Caco-2 (cell line): Measurements from ENCODE around the gene CHD1L. TPM values are rescaled to one million over a fixed set of nuclear protein-coding genes. Genes with fewer than 3 reads are reported as not detected.

Experiments
- BruUV-seq: library from RNA; stranded (reverse); fragments of 400-500 nt; replicated peaks from 2 replicates; lab custom pipeline; 2021; lab: Mats Ljungman, UMichigan
- CTCF ChIA-PET: fragments of 300-600 bp; sonication (Branson Sonifier 250); formaldehyde crosslinking; loops from one replicate; lab custom pipeline; 2022; ENCODE audit warnings: antibody characterized with exemption; lab: Charles Lee
- POLR2A ChIA-PET: fragments of 300-600 bp; sonication (Branson Sonifier 250); formaldehyde crosslinking; loops from one replicate; lab custom pipeline; 2022; ENCODE audit warnings: antibody characterized with exemption; lab: Charles Lee
- DNase-seq, 2 experiments: peaks; one replicate each; pipeline versions ENCODE4 v3.0.0 to v3.0.0-alpha.2; 2020 to 2022
- H3K27me3 ChIP-seq: replicated peaks from 2 replicates; pipeline ENCODE4 v1.6.0; 2011; ENCODE audit warnings: low read length; ENCODE audit not compliant: control insufficient read depth, insufficient read depth
- H3K36me3 ChIP-seq: 2 replicates; pipeline ENCODE4 v1.5.1; 2011; ENCODE audit warnings: low read length; ENCODE audit not compliant: control insufficient read depth, insufficient read depth
- H3K4me1 ChIP-seq: fragments of 250-450 bp; sonication (Bioruptor Pico); 2 replicates; pipeline ENCODE4 v1.5.1; 2020; ENCODE audit warnings: mild to moderate bottlenecking
- H3K4me3 ChIP-seq: 2 replicates; pipeline ENCODE4 v1.5.1; 2011; ENCODE audit warnings: low read depth, mild to moderate bottlenecking, control low read depth, low read length
- H3K9me3 ChIP-seq: fragments of 250-450 bp; sonication (Bioruptor Pico); 2 replicates; pipeline ENCODE4 v1.5.1; 2020; ENCODE audit warnings: mild to moderate bottlenecking, moderate library complexity
- H3K27ac Mint-ChIP-seq: one replicate; pipeline ENCODE4 v1.8.0; 2022; ENCODE audit warnings: mixed read lengths; ENCODE audit not compliant: unreplicated experiment
- H3K27me3 Mint-ChIP-seq: one replicate; pipeline ENCODE4 v1.8.0; 2022; ENCODE audit warnings: mixed read lengths; ENCODE audit not compliant: insufficient read depth, unreplicated experiment
- H3K36me3 Mint-ChIP-seq: one replicate; pipeline ENCODE4 v1.8.0; 2022; ENCODE audit warnings: mild to moderate bottlenecking, mixed read lengths; ENCODE audit not compliant: insufficient read depth, unreplicated experiment
- H3K4me1 Mint-ChIP-seq: one replicate; pipeline ENCODE4 v1.8.0; 2022; ENCODE audit warnings: low read depth, mixed read lengths; ENCODE audit not compliant: unreplicated experiment
- H3K4me3 Mint-ChIP-seq: one replicate; pipeline ENCODE4 v1.8.0; 2022; ENCODE audit warnings: mild to moderate bottlenecking, moderate library complexity, mixed read lengths; ENCODE audit not compliant: unreplicated experiment
- H3K9me3 Mint-ChIP-seq: one replicate; pipeline ENCODE4 v1.8.0; 2022; ENCODE audit warnings: mixed read lengths; ENCODE audit not compliant: unreplicated experiment
- intact Hi-C: fragments of 100-400 bp; cut with micrococcal nuclease; formaldehyde crosslinking; loops from one replicate; pipeline ENCODE4 v1.10.0; 2022; ENCODE audit not compliant: unreplicated experiment
- total RNA-seq: library from RNA; stranded (reverse); gene quantifications from 2 replicates; pipeline ENCODE4 v1.2.3, GENCODE V29; 2022
- TF ChIP-seq, protein P1 (sequence below), 2 experiments: fragments of 200-600 bp in 1 of 2; IDR thresholded peaks; 1 replicate in 1 of 2; 2 replicates in 1 of 2; pipeline versions ENCODE4 v1.5.1 to v1.8.0; 2011 to 2022; ENCODE audit warnings: antibody characterized with exemption in 1 of 2, control low read depth in 1 of 2, inconsistent platforms in 1 of 2, low read depth in 1 of 2, low read length in 1 of 2, mild to moderate bottlenecking in 1 of 2, moderate library complexity in 1 of 2; ENCODE audit not compliant: insufficient read depth in 1 of 2, severe bottlenecking in 1 of 2, unreplicated experiment in 1 of 2

The CHD1L gene
- total RNA-seq, 1 experiment from 2014 or later = 56.2 TPM

DNA sequence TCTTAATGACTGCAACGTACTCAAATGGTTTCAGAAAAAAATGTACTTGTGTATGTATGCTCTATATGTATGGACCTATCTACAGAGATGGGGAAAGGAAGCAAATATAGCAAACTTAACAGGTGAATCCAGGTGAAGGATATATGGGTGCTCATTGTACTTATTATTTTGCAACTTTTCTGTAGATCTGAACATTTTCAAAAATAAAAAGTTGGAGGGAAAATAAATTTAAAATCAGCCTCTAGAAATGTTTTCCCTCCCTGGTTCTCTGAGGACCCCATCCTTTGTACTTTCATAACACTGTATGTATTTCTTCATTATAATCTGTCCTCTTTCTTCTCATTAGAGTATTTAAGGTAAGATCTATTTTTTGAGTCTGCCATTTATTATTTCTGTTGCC is 35.3 kb upstream of the CHD1L start:
- Histone ChIP-seq H3K36me3 (peaks cover 2% of the 10 kb centered on the region; the same call in 1 of the 2 replicates), H3K9me3 (no peaks in the 10 kb centered on the region), H3K4me3 (no peak overlapping the region), H3K27me3 (no peaks in the 10 kb centered on the region), H3K4me1 (peaks cover 25% of the 10 kb centered on the region)
- intact Hi-C loops = no loop called here
- Mint-ChIP-seq H3K27me3 (no peaks in the 10 kb centered on the region), H3K4me3 (no peak overlapping the region), H3K36me3 (no peaks in the 10 kb centered on the region), H3K27ac (no peak overlapping the region), H3K9me3 (no peaks in the 10 kb centered on the region), H3K4me1 (peaks cover 7% of the 10 kb centered on the region)
- TF ChIP-seq, protein P1, sequence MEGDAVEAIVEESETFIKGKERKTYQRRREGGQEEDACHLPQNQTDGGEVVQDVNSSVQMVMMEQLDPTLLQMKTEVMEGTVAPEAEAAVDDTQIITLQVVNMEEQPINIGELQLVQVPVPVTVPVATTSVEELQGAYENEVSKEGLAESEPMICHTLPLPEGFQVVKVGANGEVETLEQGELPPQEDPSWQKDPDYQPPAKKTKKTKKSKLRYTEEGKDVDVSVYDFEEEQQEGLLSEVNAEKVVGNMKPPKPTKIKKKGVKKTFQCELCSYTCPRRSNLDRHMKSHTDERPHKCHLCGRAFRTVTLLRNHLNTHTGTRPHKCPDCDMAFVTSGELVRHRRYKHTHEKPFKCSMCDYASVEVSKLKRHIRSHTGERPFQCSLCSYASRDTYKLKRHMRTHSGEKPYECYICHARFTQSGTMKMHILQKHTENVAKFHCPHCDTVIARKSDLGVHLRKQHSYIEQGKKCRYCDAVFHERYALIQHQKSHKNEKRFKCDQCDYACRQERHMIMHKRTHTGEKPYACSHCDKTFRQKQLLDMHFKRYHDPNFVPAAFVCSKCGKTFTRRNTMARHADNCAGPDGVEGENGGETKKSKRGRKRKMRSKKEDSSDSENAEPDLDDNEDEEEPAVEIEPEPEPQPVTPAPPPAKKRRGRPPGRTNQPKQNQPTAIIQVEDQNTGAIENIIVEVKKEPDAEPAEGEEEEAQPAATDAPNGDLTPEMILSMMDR (IDR thresholded peaks at IDR 0.05; ENCODE audit: insufficient read depth in 1 of 2, low read depth in 1 of 2, low read length in 1 of 2, severe bottlenecking in 1 of 2, unreplicated experiment in 1 of 2) = no peak
- BruUV-seq = no TSS peak
- ChIA-PET POLR2A (no interaction called here), CTCF (no interaction called here)
- DNase-seq = no peak

DNA sequence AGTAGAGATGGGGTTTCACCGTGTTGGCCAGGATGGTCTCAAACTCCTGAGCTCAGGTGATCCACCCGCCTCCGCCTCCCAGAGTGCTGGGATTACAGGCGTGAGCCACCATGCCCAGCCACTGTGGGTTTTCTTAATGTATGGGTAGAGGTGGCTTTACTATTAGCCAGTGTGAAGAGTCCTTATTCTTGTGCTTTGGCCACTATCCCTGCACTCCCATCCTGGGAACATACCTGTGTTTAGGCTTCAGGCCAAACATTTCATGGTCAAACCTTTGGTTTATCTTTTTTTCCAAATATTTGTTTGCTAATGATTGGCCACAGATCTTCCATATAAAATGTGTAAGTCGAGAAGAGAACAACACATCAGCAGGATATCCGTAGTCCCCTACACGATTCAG is 33.9 kb upstream of the CHD1L start:
- no peak for DNase-seq
- Histone ChIP-seq H3K27me3 (no peaks in the 10 kb centered on the region), H3K9me3 (no peaks in the 10 kb centered on the region), H3K36me3 (peaks cover 2% of the 10 kb centered on the region; the same call in 1 of the 2 replicates), H3K4me3 (no peak overlapping the region), H3K4me1 (peaks cover 39% of the 10 kb centered on the region)
- Mint-ChIP-seq H3K4me3 (no peak overlapping the region), H3K27me3 (no peaks in the 10 kb centered on the region), H3K4me1 (peaks cover 22% of the 10 kb centered on the region), H3K36me3 (no peaks in the 10 kb centered on the region), H3K27ac (no peak overlapping the region), H3K9me3 (no peaks in the 10 kb centered on the region)
- ChIA-PET POLR2A (no interaction called here), CTCF (no interaction called here)
- intact Hi-C loops = no loop called here
- TF ChIP-seq, protein P1 (IDR thresholded peaks at IDR 0.05; ENCODE audit: insufficient read depth in 1 of 2, low read depth in 1 of 2, low read length in 1 of 2, severe bottlenecking in 1 of 2, unreplicated experiment in 1 of 2) = no peak
- no TSS peak for BruUV-seq

DNA sequence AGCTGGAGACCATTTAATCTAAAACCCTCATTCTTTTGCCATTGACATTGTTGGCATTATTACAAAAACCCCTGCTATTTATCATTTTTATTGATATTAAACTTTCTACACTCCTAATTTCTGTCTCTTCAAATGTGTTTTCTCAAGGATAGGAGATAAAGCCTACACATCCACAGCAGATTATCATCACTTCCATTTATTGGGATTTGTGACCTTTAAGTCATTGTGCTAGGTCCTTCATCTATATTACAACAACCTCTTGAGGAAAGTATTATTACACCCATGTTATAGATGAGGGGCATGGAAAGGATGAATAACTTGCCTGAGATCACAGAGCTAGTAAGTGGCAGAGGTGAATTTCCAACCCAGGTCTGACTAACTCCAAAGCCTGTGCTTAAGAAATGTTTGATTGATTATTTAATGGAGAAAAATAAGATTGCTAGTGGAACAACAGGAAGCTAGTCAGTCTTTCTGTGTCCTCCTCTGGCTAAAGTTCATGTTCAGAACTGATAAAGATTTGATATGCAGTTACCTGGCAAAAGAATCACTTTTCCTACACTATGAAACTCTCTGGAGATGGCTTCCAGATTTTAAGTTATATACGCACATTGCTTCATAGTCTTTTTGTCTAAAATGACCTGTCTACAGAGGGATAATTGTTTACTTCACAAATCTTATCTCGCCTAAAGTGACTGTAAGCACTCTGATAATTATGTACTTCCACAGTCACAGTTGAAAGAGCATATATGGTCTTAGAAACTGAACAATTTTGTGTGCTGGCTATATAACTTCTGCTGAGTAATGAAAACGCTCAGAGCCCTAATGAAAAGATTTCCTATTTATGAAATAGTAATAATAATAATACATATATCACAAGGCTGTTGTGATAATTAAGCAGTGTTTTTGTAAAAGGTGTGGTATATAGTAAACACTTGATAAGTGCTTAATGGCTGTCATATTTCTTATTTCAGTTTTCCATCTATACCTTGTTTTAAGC is 32.4 kb upstream of the CHD1L start:
- Histone ChIP-seq H3K4me1 (peaks cover 43% of the 10 kb centered on the region), H3K9me3 (no peaks in the 10 kb centered on the region), H3K27me3 (no peaks in the 10 kb centered on the region), H3K4me3 (no peak overlapping the region), H3K36me3 (peaks cover 2% of the 10 kb centered on the region; the same call in 1 of the 2 replicates)
- ChIA-PET POLR2A (no interaction called here), CTCF (interaction anchor here (1.7 kb wide), 1 partner anchor 32 kb away, joined by 4 read pairs; the partner anchor contains the start of gene CHD1L)
- peaks cover 31% of the 10 kb centered on the region for H3K4me1 Mint-ChIP-seq
- TF ChIP-seq, protein P1 (IDR thresholded peaks at IDR 0.05; ENCODE audit: insufficient read depth in 1 of 2, low read depth in 1 of 2, low read length in 1 of 2, severe bottlenecking in 1 of 2, unreplicated experiment in 1 of 2) = no peak
- no peaks in the 10 kb centered on the region for H3K9me3 Mint-ChIP-seq
- H3K4me3 Mint-ChIP-seq = no peak overlapping the region
- no TSS peak for BruUV-seq
- intact Hi-C loops = loop anchor here (2.0 kb wide), 1 partner anchor 29 kb away; no protein-coding TSS in a partner anchor
- H3K27ac Mint-ChIP-seq = peak overlapping the region; percentile 69
- H3K36me3 Mint-ChIP-seq = no peaks in the 10 kb centered on the region
- H3K27me3 Mint-ChIP-seq = no peaks in the 10 kb centered on the region
- no peak for DNase-seq
